Measurements from ENCODE around the gene RAB14.
"Not testable (repeated sequence)": the region's sequence is repeated elsewhere in the genome, so short reads cannot be mapped to it uniquely, and the experiment has no call there.

The RAB14 gene

GRCh38 chr9:121191235-121191634 lies 10.4 kb downstream of the RAB14 start:
- DNase-seq (ENCODE audit: low read depth): no peak

DNA sequence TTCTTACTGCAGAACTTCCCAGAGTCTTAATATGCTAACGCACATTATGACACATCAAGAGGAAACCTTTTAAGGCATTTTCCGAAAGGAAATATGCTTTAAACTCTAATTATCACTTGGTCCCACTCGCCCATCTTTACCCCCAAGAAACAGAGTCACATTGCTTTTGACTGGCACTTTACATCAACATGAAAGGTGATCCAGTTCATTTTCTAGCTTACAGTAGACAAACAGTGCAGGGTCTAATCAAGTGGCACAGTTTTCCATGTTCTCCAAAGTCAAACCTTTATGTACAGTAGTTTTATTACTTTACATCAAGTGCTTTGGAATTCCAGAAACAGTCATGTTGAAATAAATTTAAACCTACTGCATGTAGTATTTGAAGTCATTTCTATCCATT lies 12.0 kb downstream of the RAB14 start:
- DNase-seq (ENCODE audit: low read depth): no peak

GRCh38 chr9:121189006-121189405 lies 12.7 kb downstream of the RAB14 start:
- DNase-seq (ENCODE audit: low read depth): no peak

DNA sequence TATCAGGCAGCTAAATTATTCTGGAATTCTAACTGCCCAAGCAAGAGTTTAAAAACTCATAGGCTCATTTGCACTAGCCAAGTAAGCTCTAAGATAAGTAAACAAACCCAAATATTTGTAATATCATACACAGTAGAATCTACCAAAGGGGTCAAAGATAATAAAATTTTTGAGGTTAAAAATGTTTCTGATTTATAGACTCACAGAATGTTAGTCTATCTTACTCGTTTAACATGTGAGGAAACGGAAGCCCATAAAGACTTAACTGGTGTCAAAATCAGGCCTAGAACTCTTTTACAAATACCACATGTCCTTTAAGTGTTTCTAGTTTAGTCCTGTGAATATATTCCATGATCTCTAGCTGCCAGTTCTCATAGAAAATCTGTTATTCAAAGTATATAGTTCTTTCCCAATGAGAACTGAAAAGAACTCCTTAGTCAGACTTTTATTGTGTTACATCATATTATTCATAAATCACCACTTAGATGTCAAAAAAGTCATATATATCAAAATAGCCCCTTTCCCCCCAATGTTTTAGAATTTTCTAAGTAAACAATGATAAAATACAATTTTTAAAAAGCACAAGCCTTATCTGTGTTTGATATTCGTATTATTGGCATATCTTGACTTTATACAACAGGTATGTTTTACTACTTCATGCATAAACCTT lies 13.9 kb downstream of the RAB14 start:
- no peak for DNase-seq (ENCODE audit: low read depth)

DNA sequence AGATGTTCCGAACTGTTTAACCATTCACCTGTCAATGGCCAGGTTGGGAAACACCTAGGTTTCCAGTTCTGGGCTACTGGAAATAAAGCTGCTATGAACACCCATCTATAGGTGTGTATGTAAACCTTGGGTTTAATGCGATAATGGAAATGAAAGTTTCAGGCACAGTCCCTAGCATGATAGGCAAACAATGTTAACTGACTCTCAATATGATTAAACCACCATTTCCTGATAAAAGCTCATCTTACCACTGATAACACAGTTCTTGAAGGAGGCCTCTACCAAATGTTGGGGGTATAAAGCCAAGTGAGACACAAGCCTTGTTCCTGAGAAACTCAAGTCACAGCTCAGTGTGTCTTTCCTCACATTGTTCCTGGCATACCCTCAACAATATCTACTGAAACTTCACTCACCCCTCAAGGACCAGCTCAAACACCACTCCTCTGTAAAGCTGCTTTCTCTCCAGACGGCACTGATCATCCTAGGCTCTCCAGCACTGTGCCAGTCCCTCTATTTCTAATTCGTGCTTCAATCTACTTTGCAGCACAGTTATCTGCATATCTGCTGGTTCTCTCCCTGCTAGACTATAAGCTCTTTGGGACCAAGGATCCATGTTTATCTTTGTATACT lies 15.8 kb downstream of the RAB14 start:
- no peak for DNase-seq (ENCODE audit: low read depth)

- DNase-seq (ENCODE audit: low read depth): no peak
Measured at GRCh38 chr9:121185178-121185745, 16.4 kb downstream of the RAB14 start.

DNA sequence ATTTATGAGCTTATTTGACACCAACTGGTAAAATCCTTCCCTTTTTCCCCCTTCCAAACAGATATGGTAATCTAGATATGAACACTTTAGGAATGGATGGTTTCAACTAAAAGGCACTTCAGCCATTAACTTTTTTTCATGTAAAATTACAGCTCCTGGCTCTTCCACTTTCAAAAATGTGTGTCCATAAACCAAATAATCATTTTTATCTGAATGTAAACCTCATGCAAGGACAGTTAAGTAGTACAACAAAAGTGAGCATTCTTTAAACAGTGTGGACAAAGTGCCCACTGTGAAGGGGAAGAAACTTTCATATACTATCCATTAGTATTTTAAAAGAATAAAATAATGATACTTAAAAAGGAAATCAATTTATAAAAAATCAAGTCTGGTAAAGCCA lies 17.2 kb downstream of the RAB14 start:
- no peak for DNase-seq (ENCODE audit: low read depth)

- no peak for DNase-seq (ENCODE audit: low read depth)
Measured at GRCh38 chr9:121183666-121184423, 17.8 kb downstream of the RAB14 start.

DNA sequence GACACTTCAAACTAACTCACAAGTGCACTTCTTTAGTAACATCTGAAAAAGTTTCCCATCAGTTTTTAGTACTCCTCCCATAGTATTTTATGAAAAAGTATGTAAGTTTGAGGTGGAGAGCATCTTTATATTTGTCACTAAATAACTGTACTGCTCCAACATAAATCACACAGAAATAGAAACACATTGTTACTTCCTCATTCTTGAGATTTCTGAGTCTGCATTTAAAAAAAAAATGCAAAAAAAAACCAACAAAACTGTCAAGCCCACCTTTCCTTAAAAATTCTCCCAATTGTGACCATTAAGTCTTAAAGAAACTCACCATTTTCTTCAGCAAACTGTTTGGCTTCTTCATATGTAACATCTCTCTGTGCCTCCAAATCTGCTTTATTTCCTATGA lies 18.7 kb downstream of the RAB14 start:
- no peak for DNase-seq (ENCODE audit: low read depth)

DNA sequence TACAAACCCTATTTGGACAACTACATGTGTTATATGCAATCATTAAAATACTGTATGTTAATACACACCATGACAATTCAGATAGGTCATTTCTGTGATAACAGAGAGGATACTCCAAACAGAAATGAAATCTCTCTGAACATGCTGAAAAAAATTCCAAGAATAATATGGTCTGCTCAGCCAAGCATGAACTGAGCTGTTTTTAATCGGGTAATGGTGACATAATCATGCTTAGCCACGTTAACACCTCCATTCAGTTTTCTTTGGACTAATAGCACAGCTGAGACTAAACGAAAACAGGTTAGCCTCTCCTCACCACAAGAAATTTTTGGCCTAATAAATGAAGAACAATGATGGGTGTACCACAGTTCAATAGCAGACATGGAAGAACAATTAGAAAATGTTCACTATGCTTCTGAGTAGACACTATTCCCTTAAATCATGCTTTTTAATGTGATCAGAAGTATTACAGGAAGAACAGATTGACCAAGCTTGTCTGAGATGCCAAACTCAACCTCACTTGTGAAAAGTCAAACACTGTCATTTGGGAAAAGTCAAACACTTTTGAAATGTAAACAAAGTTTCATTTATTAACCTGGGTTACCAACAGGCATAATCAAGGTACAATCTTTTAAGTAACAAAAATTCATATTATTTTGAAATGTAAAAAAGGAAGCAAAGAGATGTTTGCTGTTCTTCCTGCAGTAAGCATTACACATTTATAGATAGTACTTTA lies 19.4 kb downstream of the RAB14 start:
- DNase-seq (ENCODE audit: low read depth): no peak

GRCh38 chr9:121179930-121180681 lies 21.6 kb downstream of the RAB14 start:
- no peak for DNase-seq (ENCODE audit: low read depth)

GRCh38 chr9:121179373-121179721 lies 22.3 kb downstream of the RAB14 start:
- not testable (repeated sequence) for DNase-seq (ENCODE audit: low read depth)

GRCh38 chr9:121178676-121179372 lies 22.8 kb downstream of the RAB14 start:
- no peak for DNase-seq (ENCODE audit: low read depth)

DNA sequence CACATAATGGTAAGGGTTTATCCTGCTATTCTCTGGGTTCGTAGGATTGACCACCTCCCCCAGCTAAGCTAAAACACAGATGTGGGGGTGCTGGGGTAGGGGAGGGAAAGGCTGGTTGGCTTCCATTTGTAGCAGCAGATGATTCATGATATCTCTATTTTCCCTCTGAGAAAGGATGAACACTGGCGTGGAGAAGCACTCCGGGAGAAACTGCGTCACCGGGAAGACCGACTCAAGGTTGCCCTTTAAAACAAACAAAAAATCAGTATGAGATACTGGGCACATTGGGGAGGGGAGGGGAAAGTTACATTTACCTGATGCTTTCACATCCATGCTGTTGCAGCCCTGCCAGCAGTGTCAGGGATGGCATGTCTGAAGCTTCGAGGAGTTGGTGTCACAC lies 28.2 kb downstream of the RAB14 start:
- no peak for DNase-seq (ENCODE audit: low read depth)

DNA sequence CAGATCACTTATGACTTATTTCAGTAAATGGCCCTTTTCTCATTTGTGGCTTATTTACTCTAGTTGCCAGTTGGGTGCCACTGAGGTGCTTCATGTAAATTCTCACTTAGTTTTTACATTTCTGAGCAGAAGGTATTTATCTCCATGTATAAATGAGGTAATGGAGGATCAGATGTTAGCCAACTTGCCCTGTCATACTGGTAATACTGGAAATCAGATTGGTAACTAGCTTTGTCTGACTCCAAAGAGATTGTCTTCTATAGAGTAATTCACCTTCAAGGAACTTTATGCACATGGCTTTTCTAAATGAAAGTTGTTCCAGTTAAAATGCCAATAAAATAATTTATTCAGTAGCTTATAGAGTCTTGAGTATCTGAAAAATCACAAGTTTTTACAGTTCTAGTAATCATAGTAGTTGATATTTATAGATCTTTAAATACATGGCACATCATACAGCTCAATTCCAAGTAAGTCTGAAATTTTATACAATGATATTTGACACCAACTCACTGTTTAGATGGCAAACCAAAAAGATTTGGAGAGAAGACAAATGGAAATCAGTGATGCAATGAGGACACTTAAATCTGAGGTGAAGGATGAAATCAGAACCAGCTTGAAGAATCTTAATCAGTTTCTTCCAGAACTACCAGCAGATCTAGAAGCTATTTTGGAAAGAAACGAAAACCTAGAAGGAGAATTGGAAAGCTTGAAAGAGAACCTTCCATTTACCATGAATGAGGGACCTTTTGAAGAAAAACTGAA lies 28.8 kb downstream of the RAB14 start:
- no peak for DNase-seq (ENCODE audit: low read depth)

DNA sequence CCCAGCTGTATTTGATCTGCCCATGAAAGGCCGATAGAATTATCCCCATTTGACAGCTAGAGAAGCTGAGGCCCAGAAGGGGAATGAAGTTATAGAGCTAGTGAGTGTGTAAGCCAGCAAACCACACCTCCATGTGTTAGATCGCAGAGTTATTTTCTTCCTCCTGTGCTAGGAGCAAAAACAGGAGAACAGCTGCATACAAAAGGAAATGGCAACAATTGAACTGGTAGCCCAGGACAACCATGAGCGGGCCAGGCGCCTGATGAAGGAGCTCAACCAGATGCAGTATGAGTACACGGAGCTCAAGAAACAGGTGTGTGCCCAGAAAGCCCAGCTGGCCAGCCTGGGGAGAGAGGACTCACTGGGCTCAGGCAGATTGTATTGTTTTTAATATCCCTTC lies 30.4 kb downstream of the RAB14 start:
- no peak for DNase-seq (ENCODE audit: low read depth)

DNA sequence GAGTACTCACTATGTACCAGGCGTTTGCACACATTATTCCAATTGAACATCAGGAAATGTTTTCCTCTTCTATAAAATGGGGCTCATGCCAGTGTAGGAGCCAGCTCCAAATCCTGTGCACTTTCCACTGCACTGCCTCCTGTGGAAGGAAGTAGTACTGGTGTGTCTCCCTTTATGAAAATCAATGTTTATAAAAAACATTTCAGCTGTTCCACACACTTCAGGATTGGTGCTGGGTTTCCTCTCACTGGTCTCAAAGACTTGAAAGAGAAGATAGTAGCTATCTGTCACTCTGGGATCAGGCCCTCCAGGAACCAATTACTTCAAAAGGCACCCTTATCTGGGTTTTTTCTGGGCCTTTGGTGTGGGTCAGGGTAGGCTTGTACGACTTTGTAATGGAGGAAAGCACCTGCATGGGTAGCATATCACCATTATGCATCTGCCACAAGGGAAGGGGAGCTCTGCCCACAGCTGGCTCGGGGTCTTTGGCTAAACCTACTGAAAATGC lies 32.5 kb downstream of the RAB14 start:
- no peak for DNase-seq (ENCODE audit: low read depth)

DNA sequence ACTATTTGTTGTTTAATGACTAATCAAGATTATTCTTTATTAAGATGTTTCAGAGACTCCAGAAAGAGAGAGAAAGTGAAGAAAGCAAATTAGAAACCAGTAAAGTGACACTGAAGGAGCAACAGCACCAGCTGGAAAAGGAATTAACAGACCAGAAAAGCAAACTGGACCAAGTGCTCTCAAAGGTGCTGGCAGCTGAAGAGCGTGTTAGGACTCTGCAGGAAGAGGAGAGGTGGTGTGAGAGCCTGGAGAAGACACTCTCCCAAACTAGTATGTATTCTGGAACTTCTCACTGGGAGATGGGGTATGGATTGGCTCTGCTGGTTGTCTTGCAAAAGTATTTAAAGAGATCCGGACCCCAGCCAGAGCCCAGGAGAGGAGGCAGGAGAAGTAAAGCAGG lies 33.6 kb downstream of the RAB14 start:
- DNase-seq (ENCODE audit: low read depth): no peak

- no peak for DNase-seq (ENCODE audit: low read depth)
Measured at GRCh38 chr9:121160025-121160424, 41.6 kb downstream of the RAB14 start.

DNA sequence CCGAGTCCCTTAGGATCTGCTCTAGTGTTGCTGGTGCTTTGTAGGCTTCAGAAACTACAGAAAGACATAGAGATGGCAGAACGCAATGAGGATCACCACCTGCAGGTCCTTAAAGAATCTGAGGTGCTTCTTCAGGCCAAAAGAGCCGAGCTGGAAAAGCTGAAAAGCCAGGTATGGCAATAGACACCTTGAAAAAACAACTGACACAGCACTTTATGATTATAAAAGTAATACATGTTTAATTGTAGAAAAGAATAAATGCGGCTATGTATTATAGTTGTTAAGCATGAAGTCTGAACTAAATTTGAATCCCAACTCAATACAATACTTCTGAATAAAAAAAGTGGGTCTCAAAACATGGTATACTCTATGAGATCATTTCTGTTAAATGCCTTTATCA lies 43.7 kb downstream of the RAB14 start:
- no peak for DNase-seq (ENCODE audit: low read depth)
